GM04504 (cell line): ENCODE results near the gene ZBTB38.

Experiments used
- DNase-seq: peaks from one replicate; pipeline ENCODE4 v3.0.0-alpha.2; 2012; ENCODE audit warnings: low read depth

Gene ZBTB38

GRCh38 chr3:141367038-141367730 is 1.1 kb upstream of the ZBTB38 start:
- peak; percentile 99 for DNase-seq

GRCh38 chr3:141368925-141369794 is 856 bp downstream of the ZBTB38 start:
- DNase-seq, result no peak

DNA sequence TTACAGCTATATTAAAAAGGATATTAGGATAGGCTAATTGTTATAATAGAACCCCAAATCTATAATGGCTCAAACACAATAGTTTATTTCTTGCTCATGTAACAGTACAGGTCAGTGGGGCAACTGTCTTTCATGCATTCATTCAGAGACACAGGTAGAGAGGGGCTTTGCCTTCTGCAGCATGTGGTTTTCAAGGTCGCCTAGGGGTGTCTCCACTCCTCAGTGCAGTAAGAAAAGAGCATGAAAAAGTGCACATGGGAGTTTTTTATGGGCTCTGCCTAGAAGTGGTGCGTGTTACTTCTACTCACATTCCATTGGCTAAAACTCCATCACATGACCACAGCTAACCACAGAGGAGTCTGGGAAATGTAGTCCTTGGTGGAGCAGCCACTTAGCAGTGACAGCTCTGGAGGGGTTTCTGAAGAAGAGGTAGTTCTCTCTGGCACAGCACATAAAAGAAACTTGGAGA is 1.8 kb downstream of the ZBTB38 start:
- DNase-seq, result peak; percentile 56

GRCh38 chr3:141371882-141372281 is 3.6 kb downstream of the ZBTB38 start:
- no peak for DNase-seq

DNA sequence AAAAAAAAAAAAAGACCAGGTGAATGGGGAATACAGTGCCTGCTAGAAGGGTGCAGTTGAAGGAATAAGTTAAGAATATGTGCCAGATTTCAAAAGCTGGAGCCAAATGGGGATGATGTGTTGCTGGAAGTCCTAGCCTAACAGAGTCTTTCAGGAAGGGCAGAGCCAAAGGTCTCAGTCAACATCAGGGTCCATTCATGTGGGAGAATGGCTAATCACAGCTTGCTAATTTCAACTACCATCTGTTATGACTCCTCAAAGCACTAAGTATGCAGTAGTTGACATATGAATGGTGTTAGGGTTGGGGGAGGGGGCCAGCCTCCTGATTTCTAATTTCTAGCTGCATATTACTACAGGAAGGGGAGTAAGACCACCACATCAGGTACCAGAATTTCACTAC is 4.4 kb downstream of the ZBTB38 start:
- DNase-seq, result no peak

DNA sequence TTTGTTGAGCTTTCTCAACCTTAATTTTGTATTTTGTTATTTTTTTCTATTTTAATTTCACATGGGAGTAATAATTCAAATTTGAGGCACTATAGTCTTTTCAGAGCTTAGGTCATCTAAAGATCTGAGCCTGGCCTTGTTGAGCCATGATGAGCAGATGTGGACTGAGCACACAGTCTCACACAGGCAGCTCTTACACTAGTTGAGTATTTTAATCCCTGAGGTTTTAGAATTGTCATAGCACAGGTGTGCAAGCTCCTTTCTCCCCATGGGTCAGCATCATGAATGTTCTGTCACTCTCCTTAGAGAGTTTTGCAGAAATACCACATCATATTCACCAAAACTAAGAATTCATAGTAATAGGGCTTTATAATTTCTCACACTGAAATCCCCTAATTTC is 4.9 kb downstream of the ZBTB38 start:
- DNase-seq, result no peak

- no peak for DNase-seq
Measured at GRCh38 chr3:141373768-141374526, 5.6 kb downstream of the ZBTB38 start.

DNA sequence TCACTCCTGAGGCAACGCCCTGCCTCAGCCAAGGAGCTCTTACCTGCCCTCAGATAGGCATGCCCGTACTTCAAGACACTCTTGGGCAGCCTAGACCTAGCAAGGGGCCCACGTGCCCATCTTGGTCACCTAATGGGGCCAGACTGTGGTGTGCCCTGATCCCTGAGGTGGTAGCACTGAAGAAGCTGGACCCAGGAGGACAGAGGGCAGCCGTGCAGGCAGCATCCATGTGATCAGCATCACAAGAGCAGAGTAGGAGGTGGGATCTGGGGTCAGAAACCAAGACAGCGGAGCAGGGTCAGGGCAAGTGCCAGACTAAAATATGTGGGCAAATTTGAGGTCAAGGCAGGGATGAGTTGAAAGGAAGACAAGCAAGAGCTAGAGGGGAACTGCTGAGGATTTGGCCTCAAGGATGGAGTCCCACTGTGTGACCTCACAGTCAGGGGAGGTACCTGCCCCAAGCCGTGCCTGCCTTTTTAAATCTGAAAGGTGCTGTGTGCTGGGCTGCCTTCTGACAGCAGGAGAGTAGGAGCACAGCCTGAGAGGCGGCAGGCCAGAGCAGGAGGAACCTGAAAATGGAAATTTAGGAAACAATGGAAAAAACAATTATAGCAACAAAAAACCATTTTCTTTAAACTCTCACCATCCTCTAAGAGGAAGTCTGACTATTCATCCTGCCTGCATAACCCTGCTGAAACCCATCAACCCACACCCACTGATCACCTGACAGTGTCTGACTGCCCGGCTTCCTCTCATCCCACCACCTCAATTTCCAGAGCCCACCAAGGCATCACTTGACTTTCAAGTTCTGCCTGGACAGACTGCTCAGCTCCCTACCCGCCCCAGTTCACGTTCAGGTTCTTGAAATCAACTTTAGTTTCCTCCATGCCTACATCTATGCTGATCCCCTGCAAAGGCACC is 7.3 kb downstream of the ZBTB38 start:
- no peak for DNase-seq

DNA sequence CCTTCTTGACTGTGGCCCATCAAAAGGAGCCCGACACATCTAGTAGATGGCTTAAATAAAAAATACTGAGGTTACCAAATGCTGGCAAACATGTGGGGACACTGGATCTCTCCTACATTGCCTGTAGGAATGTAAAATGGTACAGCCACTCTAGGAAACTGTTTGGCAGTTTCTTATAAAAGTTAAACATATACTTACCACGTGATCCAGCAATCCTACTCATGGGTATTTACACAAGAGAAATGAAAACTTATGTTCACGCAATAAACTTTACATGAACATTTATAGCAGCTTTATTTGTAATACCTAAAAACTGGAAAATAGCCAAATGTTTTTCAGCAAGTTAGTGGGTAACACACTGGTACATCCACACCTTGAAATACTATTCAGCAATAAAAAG is 9.1 kb downstream of the ZBTB38 start:
- DNase-seq, result no peak

DNA sequence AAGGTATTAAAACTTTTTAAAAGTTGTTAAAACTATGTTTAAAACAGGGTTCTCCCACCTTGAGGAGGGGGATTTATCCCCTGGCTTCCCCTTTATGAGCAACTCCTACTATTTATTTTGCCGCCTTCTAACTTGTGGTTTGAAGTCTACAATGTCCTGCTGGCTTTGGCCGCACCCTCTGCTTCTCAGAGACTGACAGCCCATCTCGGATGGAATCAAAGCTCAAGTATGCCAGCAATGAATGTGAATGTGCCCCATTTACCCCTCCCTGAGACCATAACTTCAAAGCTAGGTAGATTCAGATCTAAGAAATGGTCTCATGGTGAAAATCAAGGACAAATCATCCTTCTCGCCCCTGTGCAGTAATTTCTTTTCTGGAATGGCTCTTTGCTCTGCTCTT is 10.3 kb downstream of the ZBTB38 start:
- no peak for DNase-seq

DNA sequence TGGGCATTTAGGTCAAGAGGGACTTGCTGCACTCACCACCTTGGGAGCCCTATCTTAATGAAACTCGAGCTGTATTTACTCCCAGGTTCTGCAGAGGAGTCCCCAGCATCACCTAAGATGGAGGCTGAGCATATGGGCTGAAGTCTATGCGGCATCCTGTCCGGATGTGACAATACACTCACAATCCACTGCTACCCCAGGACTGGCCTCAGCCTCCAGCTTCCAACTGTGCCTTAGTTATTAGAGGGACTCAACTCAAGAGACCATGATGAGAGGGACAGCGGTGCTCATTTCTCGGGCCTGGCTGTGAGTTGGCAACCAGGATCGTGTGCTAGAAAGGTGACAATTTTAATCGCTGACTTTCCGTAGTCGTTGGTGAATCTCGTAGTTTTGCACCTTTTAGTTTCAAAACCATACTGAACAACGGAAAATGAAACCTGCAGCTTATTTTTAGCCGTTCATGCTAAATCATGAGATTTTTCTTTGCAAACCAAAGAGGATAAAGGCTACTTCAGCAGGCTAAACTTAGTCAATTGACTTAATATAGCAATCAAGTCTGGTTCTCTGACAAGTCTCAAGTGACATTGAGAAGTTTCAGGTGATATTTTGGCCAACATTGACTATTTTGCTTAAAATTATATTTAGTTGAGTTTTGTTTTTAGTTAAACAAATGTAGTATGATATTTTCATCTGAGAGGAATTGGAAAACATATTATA is 11.1 kb downstream of the ZBTB38 start:
- no peak for DNase-seq

GRCh38 chr3:141380279-141380678 is 12.0 kb downstream of the ZBTB38 start:
- no peak for DNase-seq

- DNase-seq, result no peak
Measured at GRCh38 chr3:141380987-141381386, 12.7 kb downstream of the ZBTB38 start.

DNA sequence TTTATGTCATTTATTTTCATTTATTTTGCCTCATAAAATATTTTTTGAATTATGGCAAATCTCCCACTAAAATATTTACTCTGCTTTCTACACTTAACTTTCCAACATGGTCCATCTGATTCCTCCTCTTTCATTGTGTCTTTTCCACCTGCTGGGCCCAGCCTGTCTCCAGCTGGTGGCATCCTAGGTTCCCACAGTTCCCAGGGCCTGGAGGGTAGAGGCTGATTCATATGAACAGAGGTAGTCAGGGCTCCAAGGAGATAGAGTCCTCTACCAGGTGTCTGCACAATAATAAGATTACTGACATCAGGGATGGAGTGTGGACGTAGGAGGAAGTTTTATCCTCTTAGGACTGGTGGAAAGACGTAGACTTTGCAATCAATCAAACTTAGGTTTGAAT is 14.3 kb downstream of the ZBTB38 start:
- DNase-seq, result no peak

DNA sequence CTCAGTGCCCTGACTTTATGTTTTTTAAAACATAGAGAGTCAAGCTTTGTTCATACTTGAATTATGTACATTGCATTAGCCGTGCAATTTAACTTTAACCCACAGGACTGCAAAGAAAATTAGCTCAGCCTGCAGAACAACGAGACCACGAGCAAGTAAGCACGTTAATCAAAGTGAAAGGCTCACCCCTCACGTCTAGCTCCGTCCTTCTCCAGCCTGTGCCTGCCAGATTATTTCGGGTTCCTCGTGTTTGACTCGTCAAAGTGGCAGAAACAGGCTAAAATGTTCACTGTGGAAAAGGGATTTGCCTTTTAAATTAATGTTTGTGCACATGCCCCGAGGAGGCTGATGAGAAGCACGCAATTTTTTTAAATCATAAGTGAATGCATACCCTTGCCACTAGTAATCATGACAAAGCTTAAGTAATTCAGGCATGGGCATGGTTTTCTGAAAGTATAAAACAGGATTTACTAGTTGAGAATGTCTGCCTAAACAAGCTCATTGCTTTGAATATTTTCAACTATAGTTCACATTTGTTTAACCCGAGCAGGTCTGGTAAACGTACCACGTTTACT is 15.3 kb downstream of the ZBTB38 start:
- DNase-seq, result no peak

GRCh38 chr3:141384157-141384556 is 15.9 kb downstream of the ZBTB38 start:
- no peak for DNase-seq

GRCh38 chr3:141384575-141384974 is 16.3 kb downstream of the ZBTB38 start:
- no peak for DNase-seq

- no peak for DNase-seq
Measured at GRCh38 chr3:141385406-141386125, 17.3 kb downstream of the ZBTB38 start.

GRCh38 chr3:141386126-141386488 is 17.8 kb downstream of the ZBTB38 start:
- no peak for DNase-seq

GRCh38 chr3:141386611-141387111 is 18.4 kb downstream of the ZBTB38 start:
- no peak for DNase-seq
